ENCODE measurements around the gene CDKN2A.

Gene CDKN2A

DNA sequence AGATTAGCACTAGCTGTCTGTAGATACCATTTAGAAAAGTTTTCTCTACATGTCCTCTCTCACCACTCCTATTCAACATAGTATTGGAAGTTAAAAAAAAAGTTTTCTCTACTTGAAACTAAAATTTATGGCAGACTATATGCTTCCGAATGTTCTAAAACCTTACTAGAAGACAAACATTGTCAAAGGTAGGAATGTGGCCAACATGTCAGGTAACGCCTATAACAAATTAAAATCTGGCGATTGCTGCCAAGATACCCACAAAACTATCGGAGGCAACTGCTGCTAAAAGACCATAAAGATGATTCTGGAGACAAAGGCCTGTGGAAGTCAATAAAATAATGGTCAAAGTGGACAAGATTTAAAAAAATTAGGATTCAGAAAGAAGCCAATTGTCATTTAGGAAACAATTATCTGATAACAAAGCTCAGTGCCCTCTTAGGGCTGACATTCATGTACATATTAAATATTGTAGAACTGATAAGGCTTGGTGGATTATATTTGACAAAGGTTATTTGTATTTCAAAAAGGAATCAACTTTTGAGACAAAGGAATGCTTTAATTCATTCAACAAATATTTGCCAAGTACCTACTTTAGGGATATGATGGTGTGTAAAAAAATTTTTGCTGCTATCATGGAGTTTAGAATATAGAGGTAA, 52.7 kb downstream of the CDKN2A start:
- no peak for DNase-seq (ENCODE audit: low spot score)

DNA sequence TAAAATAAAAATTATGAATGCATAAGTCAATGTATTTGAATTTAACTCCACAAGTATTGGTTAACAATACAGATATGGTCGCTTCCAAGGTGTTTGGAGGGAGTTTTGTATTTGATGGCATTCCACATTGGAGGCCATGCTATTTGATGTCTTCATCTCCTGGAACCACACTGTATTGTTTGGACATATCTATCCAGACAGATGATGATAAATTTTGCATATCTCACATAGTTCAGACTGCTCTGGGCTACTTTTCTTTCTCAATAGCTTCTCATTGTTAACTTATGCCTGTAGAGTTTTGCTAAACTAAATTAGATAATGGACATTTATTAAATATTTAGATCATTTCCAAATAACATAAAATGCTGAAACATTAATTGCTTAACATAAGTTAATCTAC, 58.0 kb downstream of the CDKN2A start:
- no peak for DNase-seq (ENCODE audit: low spot score)

GRCh38 chr9:21935631-21936030, 58.6 kb downstream of the CDKN2A start:
- DNase-seq (ENCODE audit: low spot score), result no peak

DNA sequence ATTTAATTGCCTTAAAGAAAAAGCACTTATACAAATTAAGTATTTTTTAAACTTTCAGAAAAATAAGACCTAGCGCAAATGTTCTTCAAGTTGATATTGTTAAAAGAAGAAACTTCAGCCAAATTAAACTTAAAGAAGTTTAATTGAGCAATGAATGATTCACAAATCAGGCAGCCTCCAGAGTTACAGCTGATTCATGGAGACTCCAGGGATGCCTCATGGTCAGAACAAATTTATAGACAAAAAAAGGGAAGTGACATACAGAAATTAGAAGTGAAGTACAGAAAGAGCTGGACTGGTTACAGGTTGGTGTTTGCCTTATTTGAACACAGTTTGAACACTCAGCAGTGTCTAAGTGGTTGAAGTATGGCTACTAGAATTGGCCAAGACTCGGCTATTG, 60.3 kb downstream of the CDKN2A start:
- DNase-seq (ENCODE audit: low spot score), result no peak

GRCh38 chr9:21933281-21933680, 60.9 kb downstream of the CDKN2A start:
- no peak for DNase-seq (ENCODE audit: low spot score)

DNA sequence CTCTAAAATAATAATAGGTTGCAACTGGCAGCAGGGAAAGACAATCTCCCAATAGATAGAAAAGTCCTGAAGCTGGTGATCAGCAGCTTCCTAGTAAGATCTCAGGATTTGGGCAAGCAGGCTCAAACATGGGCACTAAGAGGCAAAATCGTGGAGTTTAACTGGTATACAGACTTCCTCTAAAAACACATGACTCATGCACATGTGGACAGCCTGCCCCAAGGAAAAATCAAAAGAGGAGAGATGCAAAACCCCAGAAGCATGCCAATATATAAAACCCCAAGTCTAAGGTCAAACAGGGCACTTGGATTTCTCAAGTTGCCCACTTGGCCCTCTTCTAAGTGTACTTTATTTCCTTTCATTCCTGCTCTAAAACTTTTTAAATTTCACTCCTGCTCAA, 62.8 kb downstream of the CDKN2A start:
- no peak for DNase-seq (ENCODE audit: low spot score)

DNA sequence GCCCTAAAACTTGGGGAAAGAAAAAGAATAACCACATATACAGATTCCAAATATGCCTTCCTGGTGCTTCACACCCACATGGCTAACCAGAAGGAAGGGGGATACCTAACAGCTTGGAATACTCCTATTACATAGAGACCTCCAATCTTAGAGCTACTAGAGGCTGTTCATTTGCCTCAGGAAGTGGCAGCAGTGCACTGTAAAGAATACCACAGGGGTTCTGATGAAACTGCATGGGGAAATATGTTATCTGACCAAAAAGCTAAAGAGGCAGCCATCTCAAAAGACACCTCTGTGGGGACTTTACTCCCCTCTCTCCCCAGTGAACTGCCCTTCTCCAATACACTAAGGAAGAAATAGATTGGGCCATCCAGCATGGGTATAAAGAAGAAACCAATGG, 66.4 kb downstream of the CDKN2A start:
- DNase-seq (ENCODE audit: low spot score), result no peak

DNA sequence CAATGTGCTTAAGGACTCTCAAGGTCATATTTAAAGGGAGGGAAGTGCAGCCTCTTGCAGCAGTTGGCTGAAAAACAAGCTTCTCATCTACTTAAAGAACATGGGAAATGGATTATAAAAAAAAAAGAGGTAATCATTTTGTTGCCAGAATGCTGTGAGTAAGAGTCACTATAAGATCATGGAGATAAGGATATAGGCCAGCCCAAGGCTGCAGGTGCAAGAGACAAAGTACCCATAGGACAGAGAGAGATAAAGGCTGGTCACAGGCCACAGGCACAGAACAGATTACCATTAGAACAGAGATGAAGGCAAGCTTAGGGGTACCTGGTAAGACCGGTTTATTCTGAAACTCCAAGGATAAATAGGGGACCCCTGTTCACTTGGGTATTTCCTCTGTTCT, 70.5 kb downstream of the CDKN2A start:
- DNase-seq (ENCODE audit: low spot score), result no peak

DNA sequence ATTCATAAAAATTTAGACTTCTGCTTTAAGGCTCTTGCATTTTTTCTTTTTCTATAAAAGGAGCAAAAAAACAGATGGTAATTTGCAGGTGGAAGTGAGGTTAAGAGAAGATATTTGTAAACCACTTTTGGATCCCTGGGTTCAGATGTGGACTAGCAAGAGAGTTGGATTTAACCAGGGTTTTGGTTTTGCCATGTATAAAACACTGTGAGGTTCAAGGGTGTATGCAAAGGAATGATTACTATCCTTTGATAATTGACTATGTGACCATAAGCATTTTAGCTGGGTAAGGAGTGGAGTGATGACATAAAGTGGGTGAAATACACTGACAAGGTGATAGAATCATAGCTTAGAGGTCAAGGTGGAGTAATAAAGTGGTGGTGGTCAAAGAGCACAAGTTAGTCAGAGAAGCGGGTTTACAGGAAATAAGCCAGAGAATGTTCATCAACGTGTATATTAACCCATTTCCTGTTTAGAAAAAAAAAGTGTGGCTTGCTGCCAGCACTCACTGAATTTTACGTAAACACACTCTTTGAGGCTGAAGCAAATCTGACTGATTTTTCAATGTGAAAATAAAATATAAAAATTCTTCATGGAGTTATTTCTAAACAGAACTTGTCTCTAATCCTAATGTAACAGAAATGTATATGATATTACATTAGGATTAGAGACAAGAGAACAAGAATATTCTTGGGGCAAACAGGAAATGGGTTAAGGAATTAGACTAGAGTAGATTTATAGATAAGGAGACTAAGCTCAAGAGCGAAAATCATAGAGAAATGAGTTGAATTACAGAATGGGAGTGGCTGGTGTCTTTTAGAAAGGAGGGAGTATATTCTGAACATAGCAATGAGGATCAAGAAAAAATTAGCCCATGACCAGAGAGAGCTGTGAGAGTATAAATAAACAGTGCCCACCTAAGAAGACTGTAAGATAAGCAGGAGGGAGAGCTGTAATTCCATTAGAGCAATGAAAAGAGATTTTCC, 74.5 kb downstream of the CDKN2A start:
- peak; percentile 7 for DNase-seq (ENCODE audit: low spot score)

All from germinal center (tissue), 1 donor.